ENCODE data around the gene RALA.

DNA sequence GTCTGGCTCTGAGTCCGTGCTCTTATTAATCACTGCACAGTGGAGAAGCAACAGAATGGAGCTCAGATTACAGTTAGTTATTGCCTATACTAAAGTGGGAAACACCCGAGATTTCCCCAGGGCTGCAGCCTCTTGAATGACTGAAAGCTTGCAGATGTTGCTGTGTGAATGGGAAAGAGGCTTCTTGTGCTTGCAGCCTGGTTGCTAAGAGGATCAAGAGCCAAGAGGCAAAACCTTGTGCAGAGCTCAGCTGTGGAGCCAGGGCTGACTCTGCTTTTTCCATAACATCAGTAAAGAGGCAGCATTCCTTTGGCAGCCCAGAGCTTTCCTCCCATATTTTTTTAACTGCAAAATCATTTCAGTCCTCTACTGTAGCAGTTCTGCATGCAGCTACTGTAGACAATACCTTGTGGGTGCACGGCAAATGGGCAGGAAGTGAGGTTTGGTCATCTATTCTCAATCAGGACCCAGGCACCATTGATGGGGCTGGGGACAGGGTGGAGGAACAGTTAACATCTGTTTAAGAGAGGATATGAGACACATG is 86.5 kb downstream of the RALA start:
- TF ChIP-seq, protein P1, sequence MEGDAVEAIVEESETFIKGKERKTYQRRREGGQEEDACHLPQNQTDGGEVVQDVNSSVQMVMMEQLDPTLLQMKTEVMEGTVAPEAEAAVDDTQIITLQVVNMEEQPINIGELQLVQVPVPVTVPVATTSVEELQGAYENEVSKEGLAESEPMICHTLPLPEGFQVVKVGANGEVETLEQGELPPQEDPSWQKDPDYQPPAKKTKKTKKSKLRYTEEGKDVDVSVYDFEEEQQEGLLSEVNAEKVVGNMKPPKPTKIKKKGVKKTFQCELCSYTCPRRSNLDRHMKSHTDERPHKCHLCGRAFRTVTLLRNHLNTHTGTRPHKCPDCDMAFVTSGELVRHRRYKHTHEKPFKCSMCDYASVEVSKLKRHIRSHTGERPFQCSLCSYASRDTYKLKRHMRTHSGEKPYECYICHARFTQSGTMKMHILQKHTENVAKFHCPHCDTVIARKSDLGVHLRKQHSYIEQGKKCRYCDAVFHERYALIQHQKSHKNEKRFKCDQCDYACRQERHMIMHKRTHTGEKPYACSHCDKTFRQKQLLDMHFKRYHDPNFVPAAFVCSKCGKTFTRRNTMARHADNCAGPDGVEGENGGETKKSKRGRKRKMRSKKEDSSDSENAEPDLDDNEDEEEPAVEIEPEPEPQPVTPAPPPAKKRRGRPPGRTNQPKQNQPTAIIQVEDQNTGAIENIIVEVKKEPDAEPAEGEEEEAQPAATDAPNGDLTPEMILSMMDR (IDR thresholded peaks at IDR 0.05; ENCODE audit: low read depth, low read length, missing input control): no peak
- TF ChIP-seq, protein P2, sequence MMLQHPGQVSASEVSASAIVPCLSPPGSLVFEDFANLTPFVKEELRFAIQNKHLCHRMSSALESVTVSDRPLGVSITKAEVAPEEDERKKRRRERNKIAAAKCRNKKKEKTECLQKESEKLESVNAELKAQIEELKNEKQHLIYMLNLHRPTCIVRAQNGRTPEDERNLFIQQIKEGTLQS (IDR thresholded peaks at IDR 0.05): no peak
- TF ChIP-seq GABPA (IDR thresholded peaks at IDR 0.05 in 1 of 2, conservative IDR thresholded peaks at IDR 0.05 in 1 of 2) (no peak), YY1 (IDR thresholded peaks at IDR 0.05) (no peak), EGR1 (IDR thresholded peaks at IDR 0.05; ENCODE audit: low read depth in 2 of 2) (no peak), NR2F2 (IDR thresholded peaks at IDR 0.05) (no peak), RAD21 (IDR thresholded peaks at IDR 0.05) (no peak), TAF1 (conservative IDR thresholded peaks at IDR 0.05) (no peak), FOXA1 (IDR thresholded peaks at IDR 0.05) (no peak)
- TF ChIP-seq, protein P3, sequence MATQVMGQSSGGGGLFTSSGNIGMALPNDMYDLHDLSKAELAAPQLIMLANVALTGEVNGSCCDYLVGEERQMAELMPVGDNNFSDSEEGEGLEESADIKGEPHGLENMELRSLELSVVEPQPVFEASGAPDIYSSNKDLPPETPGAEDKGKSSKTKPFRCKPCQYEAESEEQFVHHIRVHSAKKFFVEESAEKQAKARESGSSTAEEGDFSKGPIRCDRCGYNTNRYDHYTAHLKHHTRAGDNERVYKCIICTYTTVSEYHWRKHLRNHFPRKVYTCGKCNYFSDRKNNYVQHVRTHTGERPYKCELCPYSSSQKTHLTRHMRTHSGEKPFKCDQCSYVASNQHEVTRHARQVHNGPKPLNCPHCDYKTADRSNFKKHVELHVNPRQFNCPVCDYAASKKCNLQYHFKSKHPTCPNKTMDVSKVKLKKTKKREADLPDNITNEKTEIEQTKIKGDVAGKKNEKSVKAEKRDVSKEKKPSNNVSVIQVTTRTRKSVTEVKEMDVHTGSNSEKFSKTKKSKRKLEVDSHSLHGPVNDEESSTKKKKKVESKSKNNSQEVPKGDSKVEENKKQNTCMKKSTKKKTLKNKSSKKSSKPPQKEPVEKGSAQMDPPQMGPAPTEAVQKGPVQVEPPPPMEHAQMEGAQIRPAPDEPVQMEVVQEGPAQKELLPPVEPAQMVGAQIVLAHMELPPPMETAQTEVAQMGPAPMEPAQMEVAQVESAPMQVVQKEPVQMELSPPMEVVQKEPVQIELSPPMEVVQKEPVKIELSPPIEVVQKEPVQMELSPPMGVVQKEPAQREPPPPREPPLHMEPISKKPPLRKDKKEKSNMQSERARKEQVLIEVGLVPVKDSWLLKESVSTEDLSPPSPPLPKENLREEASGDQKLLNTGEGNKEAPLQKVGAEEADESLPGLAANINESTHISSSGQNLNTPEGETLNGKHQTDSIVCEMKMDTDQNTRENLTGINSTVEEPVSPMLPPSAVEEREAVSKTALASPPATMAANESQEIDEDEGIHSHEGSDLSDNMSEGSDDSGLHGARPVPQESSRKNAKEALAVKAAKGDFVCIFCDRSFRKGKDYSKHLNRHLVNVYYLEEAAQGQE (IDR thresholded peaks at IDR 0.05): no peak
- TF ChIP-seq, protein P4, sequence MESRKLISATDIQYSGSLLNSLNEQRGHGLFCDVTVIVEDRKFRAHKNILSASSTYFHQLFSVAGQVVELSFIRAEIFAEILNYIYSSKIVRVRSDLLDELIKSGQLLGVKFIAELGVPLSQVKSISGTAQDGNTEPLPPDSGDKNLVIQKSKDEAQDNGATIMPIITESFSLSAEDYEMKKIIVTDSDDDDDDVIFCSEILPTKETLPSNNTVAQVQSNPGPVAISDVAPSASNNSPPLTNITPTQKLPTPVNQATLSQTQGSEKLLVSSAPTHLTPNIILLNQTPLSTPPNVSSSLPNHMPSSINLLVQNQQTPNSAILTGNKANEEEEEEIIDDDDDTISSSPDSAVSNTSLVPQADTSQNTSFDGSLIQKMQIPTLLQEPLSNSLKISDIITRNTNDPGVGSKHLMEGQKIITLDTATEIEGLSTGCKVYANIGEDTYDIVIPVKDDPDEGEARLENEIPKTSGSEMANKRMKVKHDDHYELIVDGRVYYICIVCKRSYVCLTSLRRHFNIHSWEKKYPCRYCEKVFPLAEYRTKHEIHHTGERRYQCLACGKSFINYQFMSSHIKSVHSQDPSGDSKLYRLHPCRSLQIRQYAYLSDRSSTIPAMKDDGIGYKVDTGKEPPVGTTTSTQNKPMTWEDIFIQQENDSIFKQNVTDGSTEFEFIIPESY (IDR thresholded peaks at IDR 0.05): no peak
- TF ChIP-seq, protein P5, sequence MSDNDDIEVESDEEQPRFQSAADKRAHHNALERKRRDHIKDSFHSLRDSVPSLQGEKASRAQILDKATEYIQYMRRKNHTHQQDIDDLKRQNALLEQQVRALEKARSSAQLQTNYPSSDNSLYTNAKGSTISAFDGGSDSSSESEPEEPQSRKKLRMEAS (IDR thresholded peaks at IDR 0.05): no peak

All from liver (tissue), 3 donors.